Tibial artery (tissue), 4 donors: ENCODE data around the gene AACS.

Experiments used
- DNase-seq, 2 donors: peaks; one replicate each; pipeline ENCODE4 v3.0.0-alpha.2; 2019
- H3K27ac ChIP-seq, 2 donors: fragments of 200-600 bp; sonication (generic) in 1 of 2; 1 replicate in 1 of 2; 2 replicates in 1 of 2; pipeline ENCODE4 v1.5.1; 2018 to 2019; ENCODE audit warnings: mild to moderate bottlenecking in 1 of 2
- H3K27me3 ChIP-seq, 2 donors: fragments of 200-600 bp; sonication (generic) in 1 of 2; one replicate each; pipeline versions ENCODE4 v1.5.1 to v1.6.0; 2016 to 2019
- H3K36me3 ChIP-seq, 3 donors: fragments of 200-600 bp; sonication (generic) in 2 of 3; one replicate each; pipeline ENCODE4 v1.5.1; 2016 to 2019; ENCODE audit warnings: mild to moderate bottlenecking in 2 of 3
- H3K4me1 ChIP-seq, 4 donors: fragments of 200-600 bp; sonication (generic) in 2 of 4; 1 replicate in 3 of 4; 2 replicates in 1 of 4; pipeline ENCODE4 v1.5.1; 2016 to 2019
- H3K4me3 ChIP-seq, 2 donors: fragments of 200-600 bp; sonication (generic) in 1 of 2; 1 replicate in 1 of 2; 2 replicates in 1 of 2; pipeline ENCODE4 v1.5.1; 2018 to 2019; ENCODE audit warnings: mild to moderate bottlenecking in 2 of 2
- H3K9me3 ChIP-seq, 3 donors: fragments of 200-600 bp; sonication (generic) in 1 of 3; one replicate each; pipeline ENCODE4 v1.5.1; 2016 to 2019
- CTCF ChIP-seq, 2 experiments: fragments of 200-600 bp in 1 of 2; fragments of 450-650 bp in 1 of 2; IDR thresholded peaks; one replicate each; pipeline ENCODE4 v1.5.1; 2017 to 2019; ENCODE audit warnings: antibody characterized with exemption in 2 of 2, mild to moderate bottlenecking in 1 of 2, moderate library complexity in 1 of 2
- intact Hi-C: fragments of 100-400 bp; cut with DNase I; formaldehyde crosslinking; loops from one replicate; pipeline ENCODE4 v1.15.0; 2023; ENCODE audit warnings: low total_unique reads

Gene AACS

GRCh38 chr12:125093681-125094330, 28.6 kb downstream of the AACS start:
- peaks cover 11 to 73% (median 37%) of the 10 kb centered on the region in 3 donors for H3K36me3 ChIP-seq
- no peak for TF ChIP-seq CTCF (IDR thresholded peaks at IDR 0.05)
- H3K4me3 ChIP-seq, result no peak overlapping the region
- no peaks in the 10 kb centered on the region for H3K4me1 ChIP-seq
- no peaks in the 10 kb centered on the region for H3K9me3 ChIP-seq
- intact Hi-C loops, result no loop called here
- no peaks in the 10 kb centered on the region for H3K27me3 ChIP-seq
- no peak overlapping the region for H3K27ac ChIP-seq
- DNase-seq, result no peak

GRCh38 chr12:125096894-125097293, 31.7 kb downstream of the AACS start:
- peaks cover under 1 to 55% (median 23%) of the 10 kb centered on the region in 3 donors for H3K36me3 ChIP-seq
- intact Hi-C loops, result no loop called here
- DNase-seq, result no peak
- H3K4me3 ChIP-seq, result no peak overlapping the region
- H3K27me3 ChIP-seq, result no peaks in the 10 kb centered on the region
- H3K4me1 ChIP-seq, result no peaks in the 10 kb centered on the region
- no peak for TF ChIP-seq CTCF (IDR thresholded peaks at IDR 0.05)
- H3K9me3 ChIP-seq, result no peaks in the 10 kb centered on the region
- no peak overlapping the region for H3K27ac ChIP-seq

GRCh38 chr12:125097427-125097826, 32.2 kb downstream of the AACS start:
- no peaks in the 10 kb centered on the region for H3K4me1 ChIP-seq
- TF ChIP-seq CTCF (IDR thresholded peaks at IDR 0.05), result no peak
- no peaks in the 10 kb centered on the region for H3K27me3 ChIP-seq
- H3K36me3 ChIP-seq, result peaks cover 0 to 55% (median 20%) of the 10 kb centered on the region in 3 donors
- DNase-seq, result no peak
- no peaks in the 10 kb centered on the region for H3K9me3 ChIP-seq
- intact Hi-C loops, result no loop called here
- no peak overlapping the region for H3K27ac ChIP-seq
- H3K4me3 ChIP-seq, result no peak overlapping the region

DNA sequence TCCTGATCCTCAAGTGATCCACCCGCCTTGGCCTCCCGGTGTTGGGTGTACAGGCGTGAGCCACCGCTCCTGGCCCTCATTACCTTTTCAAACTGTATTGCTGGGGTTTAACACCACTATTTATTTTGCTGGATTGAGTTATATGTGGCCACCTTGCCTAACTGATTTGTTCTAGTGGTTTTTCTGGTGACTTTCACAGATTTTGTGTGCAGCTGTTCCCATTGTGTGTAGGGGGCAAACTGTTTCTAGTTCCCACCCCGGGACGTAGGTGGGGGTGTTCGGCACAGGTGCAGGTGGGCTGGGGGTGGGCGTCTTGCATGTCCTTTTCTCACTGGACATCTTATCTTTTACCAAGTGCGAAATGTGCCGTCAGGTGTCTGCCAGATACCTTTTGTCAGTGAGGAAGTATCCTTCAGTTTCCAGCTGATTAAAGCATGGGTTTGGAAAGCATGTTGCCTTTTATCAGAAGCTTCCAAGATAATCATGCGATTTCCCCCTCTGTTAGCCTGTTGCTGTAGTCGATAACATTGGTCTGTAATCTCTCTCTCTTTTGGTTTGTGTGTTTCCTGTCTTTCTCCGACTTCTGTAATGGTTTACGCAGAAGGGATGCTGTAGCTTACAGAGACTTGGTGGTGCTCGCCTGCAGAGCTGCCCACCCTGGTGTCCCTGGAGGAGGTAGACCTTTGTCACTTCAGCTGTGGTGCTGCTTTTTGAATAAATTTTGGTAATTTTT, 33.6 kb downstream of the AACS start:
- no peaks in the 10 kb centered on the region for H3K27me3 ChIP-seq
- no peak for DNase-seq
- H3K27ac ChIP-seq, result no peak overlapping the region
- no peaks in the 10 kb centered on the region for H3K4me1 ChIP-seq
- intact Hi-C loops, result no loop called here
- H3K36me3 ChIP-seq, result peaks cover 12 to 53% (median 19%) of the 10 kb centered on the region in 3 donors
- no peaks in the 10 kb centered on the region for H3K9me3 ChIP-seq
- TF ChIP-seq CTCF (IDR thresholded peaks at IDR 0.05), result no peak
- H3K4me3 ChIP-seq, result no peak overlapping the region

GRCh38 chr12:125099409-125099782, 34.2 kb downstream of the AACS start:
- H3K27ac ChIP-seq, result no peak overlapping the region
- intact Hi-C loops, result no loop called here
- DNase-seq, result no peak
- TF ChIP-seq CTCF (IDR thresholded peaks at IDR 0.05), result no peak
- no peaks in the 10 kb centered on the region for H3K9me3 ChIP-seq
- no peak overlapping the region for H3K4me3 ChIP-seq
- H3K4me1 ChIP-seq, result no peaks in the 10 kb centered on the region
- H3K27me3 ChIP-seq, result no peaks in the 10 kb centered on the region
- peaks cover 12 to 53% (median 22%) of the 10 kb centered on the region in 3 donors for H3K36me3 ChIP-seq
